HG03095 (cell line): ENCODE measurements around the gene TECPR2.

Experiments
- ATAC-seq: cut with Tn5 transposase; IDR thresholded peaks from one replicate; pipeline ENCODE4 v1.9.1; 2021; ENCODE audit warnings: moderate library complexity; ENCODE audit not compliant: unreplicated experiment

Gene TECPR2

GRCh38 chr14:102462391-102462790, 99.7 kb downstream of the TECPR2 start:
- ATAC-seq, result no peak

GRCh38 chr14:102464006-102464405, 101.3 kb downstream of the TECPR2 start:
- ATAC-seq, result no peak

- ATAC-seq, result no peak
Measured at GRCh38 chr14:102464846-102465341, 102.2 kb downstream of the TECPR2 start.

GRCh38 chr14:102469261-102469660, 106.5 kb downstream of the TECPR2 start:
- no peak for ATAC-seq

- no peak for ATAC-seq
Measured at GRCh38 chr14:102471921-102472790, 109.4 kb downstream of the TECPR2 start.

- no peak for ATAC-seq
Measured at GRCh38 chr14:102472791-102473150, 110.0 kb downstream of the TECPR2 start.

- ATAC-seq, result no peak
Measured at GRCh38 chr14:102473559-102473958, 110.8 kb downstream of the TECPR2 start.

- no peak for ATAC-seq
Measured at GRCh38 chr14:102474934-102475333, 112.2 kb downstream of the TECPR2 start.

GRCh38 chr14:102479107-102479506, 116.4 kb downstream of the TECPR2 start:
- ATAC-seq, result no peak

- ATAC-seq, result no peak
Measured at GRCh38 chr14:102479777-102480176, 117.0 kb downstream of the TECPR2 start.

- no peak for ATAC-seq
Measured at GRCh38 chr14:102481371-102481770, 118.6 kb downstream of the TECPR2 start.

GRCh38 chr14:102481791-102482238, 119.1 kb downstream of the TECPR2 start:
- ATAC-seq, result no peak

- ATAC-seq, result no peak
Measured at GRCh38 chr14:102484316-102484715, 121.6 kb downstream of the TECPR2 start.

GRCh38 chr14:102485693-102486512, 123.2 kb downstream of the TECPR2 start:
- no peak for ATAC-seq

GRCh38 chr14:102486513-102487203, 123.9 kb downstream of the TECPR2 start:
- no peak for ATAC-seq

- ATAC-seq, result no peak
Measured at GRCh38 chr14:102487204-102487577, 124.5 kb downstream of the TECPR2 start.

GRCh38 chr14:102490456-102490855, 127.7 kb downstream of the TECPR2 start:
- ATAC-seq, result no peak

GRCh38 chr14:102491366-102491765, 128.6 kb downstream of the TECPR2 start:
- ATAC-seq, result no peak

- ATAC-seq, result no peak
Measured at GRCh38 chr14:102491786-102492530, 129.2 kb downstream of the TECPR2 start.

- ATAC-seq, result no peak
Measured at GRCh38 chr14:102492531-102492910, 129.8 kb downstream of the TECPR2 start.

- ATAC-seq, result no peak
Measured at GRCh38 chr14:102493096-102493495, 130.4 kb downstream of the TECPR2 start.
